Suprapubic skin (tissue), 4 donors: Measurements from ENCODE around the gene SLC13A5.

ENCODE experiments used
- EP300 ChIP-seq: sonication (generic); formaldehyde crosslinking; IDR thresholded peaks from one replicate; pipeline ENCODE4 v1.6.1; 2017; ENCODE audit warnings: antibody characterized with exemption
- POLR2A ChIP-seq, 2 donors: fragments of 450-650 bp; IDR thresholded peaks; one replicate each; pipeline ENCODE4 v1.6.1; 2017; ENCODE audit warnings: antibody characterized with exemption in 2 of 2, mild to moderate bottlenecking in 2 of 2, moderate library complexity in 2 of 2
- POLR2AphosphoS5 ChIP-seq, 3 donors: sonication (generic); formaldehyde crosslinking; IDR thresholded peaks; one replicate each; pipeline ENCODE4 v1.6.1; 2017; ENCODE audit warnings: antibody characterized with exemption in 3 of 3
- TF ChIP-seq, protein P1 (sequence below), 2 donors: fragments of 200-600 bp in 1 of 2; fragments of 450-650 bp in 1 of 2; sonication (generic) in 1 of 2; IDR thresholded peaks; one replicate each; pipeline ENCODE4 v1.5.1; 2016 to 2019; ENCODE audit warnings: antibody characterized with exemption in 2 of 2, mild to moderate bottlenecking in 1 of 2, moderate library complexity in 1 of 2

DNA sequence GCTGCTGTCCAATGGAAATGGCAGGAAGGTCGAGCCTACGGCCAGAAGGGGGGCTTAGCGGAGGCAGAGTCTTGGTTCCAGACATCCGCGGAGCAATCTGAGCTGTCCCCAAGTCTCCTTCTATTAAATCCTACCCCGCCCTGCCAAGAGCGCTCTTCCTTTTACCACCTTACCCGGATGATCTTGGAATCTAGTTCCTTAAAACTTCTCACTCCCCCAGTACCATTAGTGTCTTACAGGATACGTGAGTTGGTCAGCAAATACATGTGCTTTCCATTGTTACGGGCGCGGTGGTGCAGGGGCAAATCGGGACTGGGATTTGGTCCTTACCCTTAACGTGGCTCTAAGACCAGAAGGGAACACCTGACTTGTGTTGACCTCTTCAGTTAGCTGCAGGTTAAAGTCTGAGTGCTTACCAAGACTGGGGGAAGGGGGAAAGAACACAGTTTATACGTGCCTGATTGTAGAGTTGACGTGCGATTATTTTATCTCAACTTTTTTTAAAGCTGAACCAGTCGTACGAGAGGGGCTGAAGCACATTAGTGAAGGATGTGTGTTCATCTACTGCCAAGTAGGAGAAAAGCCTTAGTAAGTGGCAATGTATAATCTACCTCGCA, 71.8 kb downstream of the SLC13A5 start:
- TF ChIP-seq, protein P1, sequence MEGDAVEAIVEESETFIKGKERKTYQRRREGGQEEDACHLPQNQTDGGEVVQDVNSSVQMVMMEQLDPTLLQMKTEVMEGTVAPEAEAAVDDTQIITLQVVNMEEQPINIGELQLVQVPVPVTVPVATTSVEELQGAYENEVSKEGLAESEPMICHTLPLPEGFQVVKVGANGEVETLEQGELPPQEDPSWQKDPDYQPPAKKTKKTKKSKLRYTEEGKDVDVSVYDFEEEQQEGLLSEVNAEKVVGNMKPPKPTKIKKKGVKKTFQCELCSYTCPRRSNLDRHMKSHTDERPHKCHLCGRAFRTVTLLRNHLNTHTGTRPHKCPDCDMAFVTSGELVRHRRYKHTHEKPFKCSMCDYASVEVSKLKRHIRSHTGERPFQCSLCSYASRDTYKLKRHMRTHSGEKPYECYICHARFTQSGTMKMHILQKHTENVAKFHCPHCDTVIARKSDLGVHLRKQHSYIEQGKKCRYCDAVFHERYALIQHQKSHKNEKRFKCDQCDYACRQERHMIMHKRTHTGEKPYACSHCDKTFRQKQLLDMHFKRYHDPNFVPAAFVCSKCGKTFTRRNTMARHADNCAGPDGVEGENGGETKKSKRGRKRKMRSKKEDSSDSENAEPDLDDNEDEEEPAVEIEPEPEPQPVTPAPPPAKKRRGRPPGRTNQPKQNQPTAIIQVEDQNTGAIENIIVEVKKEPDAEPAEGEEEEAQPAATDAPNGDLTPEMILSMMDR (IDR thresholded peaks at IDR 0.05), result no peak
- no peak for TF ChIP-seq POLR2A (IDR thresholded peaks at IDR 0.05)
- no peak for TF ChIP-seq POLR2AphosphoS5 (IDR thresholded peaks at IDR 0.05)
- TF ChIP-seq EP300, result no peak
